HFFc6 (cell line): ENCODE measurements around the gene PDK4. TPM values are rescaled to one million over a fixed set of nuclear protein-coding genes. Genes with fewer than 3 reads are reported as not detected.

Source experiments
- DNase-seq: peaks from one replicate; pipeline ENCODE4 v3.0.0-alpha.2; 2018
- H3K27ac Mint-ChIP-seq: 2 replicates; pipeline ENCODE4 v1.8.0; 2020; ENCODE audit warnings: mild to moderate bottlenecking, mixed read lengths
- H3K27me3 Mint-ChIP-seq: 2 replicates; pipeline ENCODE4 v1.8.0; 2021; ENCODE audit warnings: mild to moderate bottlenecking, moderate library complexity, mixed read lengths; ENCODE audit not compliant: insufficient read depth
- H3K36me3 Mint-ChIP-seq: 2 replicates; pipeline ENCODE4 v1.8.0; 2021; ENCODE audit warnings: low read depth, mixed read lengths
- H3K4me1 Mint-ChIP-seq: 2 replicates; pipeline ENCODE4 v1.8.0; 2020; ENCODE audit warnings: low read depth, mixed read lengths
- H3K4me3 Mint-ChIP-seq: 2 replicates; pipeline ENCODE4 v1.8.0; 2020; ENCODE audit warnings: mild to moderate bottlenecking, moderate library complexity, mixed read lengths
- H3K9me3 Mint-ChIP-seq: 2 replicates; pipeline ENCODE4 v1.8.0; 2020; ENCODE audit warnings: mild to moderate bottlenecking, mixed read lengths
- total RNA-seq, 6 experiments: library from RNA; stranded (reverse); fragmentation: NEBNext Ultra II Directional; extraction: Animal tissue kit (Norgen Biotek cat#: 25700); gene quantifications; 2 replicates in 1 of 6; 3 replicates in 5 of 6; pipeline ENCODE4 v1.2.3, GENCODE V29; 2021
- TF ChIP-seq, protein P1 (sequence below): fragments of 200-600 bp; sonication (generic); IDR thresholded peaks from 2 replicates; pipeline ENCODE4 v1.5.0; 2021; ENCODE audit warnings: antibody characterized with exemption, mild to moderate bottlenecking

PDK4 gene
- total RNA-seq, 6 experiments from 2014 or later, result not detected

DNA sequence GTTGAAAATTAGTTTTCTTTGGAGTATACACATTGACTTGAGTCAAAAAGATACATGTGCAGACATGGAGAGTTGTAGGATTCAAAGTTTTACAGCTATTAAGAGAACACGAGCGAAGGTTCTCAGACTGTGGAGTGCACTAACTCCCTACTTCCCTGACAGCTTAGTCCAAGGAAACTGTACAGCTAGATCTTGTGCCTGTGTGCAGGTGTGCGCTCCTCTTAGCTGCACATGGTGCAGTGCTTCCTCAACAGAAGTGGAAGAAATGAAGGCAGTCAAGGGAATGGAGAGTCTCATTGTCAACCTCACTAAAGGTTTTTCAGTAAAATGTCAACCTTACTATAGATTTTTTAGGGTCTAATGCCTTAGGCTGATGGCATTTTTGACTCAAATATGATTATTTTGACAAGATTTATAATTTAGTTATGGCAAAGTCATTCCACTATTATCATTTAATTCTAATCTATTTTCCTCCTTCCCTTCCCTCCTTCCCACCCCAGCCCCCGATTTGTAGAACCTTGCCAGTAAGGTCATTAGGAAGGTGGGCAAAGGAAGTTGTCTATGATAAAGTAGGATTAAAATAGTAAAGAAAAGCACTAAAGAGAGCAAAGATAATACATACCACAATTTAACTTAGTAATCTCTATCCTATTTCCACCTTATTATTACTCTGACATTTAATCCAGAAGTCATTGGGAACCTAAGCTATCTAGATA is 13.6 kb downstream of the PDK4 start:
- Mint-ChIP-seq H3K4me3 (no peak overlapping the region), H3K36me3 (no peaks in the 10 kb centered on the region), H3K27me3 (no peaks in the 10 kb centered on the region; the same call in 1 of the 2 replicates), H3K9me3 (no peaks in the 10 kb centered on the region; the same call in 1 of the 2 replicates), H3K27ac (no peak overlapping the region), H3K4me1 (no peaks in the 10 kb centered on the region)
- DNase-seq, result no peak
- TF ChIP-seq, protein P1, sequence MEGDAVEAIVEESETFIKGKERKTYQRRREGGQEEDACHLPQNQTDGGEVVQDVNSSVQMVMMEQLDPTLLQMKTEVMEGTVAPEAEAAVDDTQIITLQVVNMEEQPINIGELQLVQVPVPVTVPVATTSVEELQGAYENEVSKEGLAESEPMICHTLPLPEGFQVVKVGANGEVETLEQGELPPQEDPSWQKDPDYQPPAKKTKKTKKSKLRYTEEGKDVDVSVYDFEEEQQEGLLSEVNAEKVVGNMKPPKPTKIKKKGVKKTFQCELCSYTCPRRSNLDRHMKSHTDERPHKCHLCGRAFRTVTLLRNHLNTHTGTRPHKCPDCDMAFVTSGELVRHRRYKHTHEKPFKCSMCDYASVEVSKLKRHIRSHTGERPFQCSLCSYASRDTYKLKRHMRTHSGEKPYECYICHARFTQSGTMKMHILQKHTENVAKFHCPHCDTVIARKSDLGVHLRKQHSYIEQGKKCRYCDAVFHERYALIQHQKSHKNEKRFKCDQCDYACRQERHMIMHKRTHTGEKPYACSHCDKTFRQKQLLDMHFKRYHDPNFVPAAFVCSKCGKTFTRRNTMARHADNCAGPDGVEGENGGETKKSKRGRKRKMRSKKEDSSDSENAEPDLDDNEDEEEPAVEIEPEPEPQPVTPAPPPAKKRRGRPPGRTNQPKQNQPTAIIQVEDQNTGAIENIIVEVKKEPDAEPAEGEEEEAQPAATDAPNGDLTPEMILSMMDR, result no peak

DNA sequence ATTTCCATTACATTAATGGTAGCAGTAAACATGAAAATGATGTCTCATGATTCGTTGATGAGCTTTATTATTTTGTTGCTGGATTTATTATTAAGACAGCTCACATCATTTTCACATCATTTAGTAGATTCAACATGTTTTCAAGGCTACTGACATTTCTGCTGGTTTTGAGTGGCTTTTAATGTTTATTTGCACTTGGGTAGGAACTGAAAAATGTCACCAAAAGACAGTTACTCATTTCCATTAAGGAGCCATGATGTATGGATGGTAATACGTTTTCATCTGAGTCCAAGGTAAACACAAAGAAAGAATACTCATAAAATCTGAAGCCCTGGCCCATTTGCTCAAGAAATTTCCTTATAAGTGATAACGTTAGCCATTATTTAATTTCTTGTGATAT is 14.8 kb downstream of the PDK4 start:
- Mint-ChIP-seq H3K4me3 (no peak overlapping the region), H3K4me1 (no peaks in the 10 kb centered on the region; the same call in 1 of the 2 replicates)
- TF ChIP-seq, protein P1, result no peak

DNA sequence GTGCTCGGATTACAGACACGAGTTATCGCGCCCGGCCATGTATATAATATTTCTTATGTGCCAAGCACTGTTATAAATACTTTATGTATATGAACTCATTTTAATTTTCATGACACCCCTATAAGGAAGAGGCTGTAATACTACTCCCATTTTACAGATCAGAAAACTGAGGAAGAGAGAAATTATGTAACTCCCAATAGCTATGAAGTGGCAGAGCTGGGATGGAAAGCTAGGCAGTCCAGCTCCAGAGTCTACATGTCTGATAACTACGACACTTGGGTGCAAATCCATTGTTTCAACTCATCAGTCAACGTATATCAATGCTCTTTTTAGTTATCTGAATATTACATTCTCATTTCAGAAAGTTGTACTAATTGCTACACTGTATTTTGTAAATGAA is 17.0 kb downstream of the PDK4 start:
- no peak overlapping the region for H3K4me3 Mint-ChIP-seq
- no peaks in the 10 kb centered on the region for H3K36me3 Mint-ChIP-seq
- TF ChIP-seq, protein P1, result no peak
- no peaks in the 10 kb centered on the region; the same call in 1 of the 2 replicates for H3K27me3 Mint-ChIP-seq
- H3K9me3 Mint-ChIP-seq, result no peaks in the 10 kb centered on the region; the same call in 1 of the 2 replicates
- DNase-seq, result no peak
- H3K4me1 Mint-ChIP-seq, result no peaks in the 10 kb centered on the region; the same call in 1 of the 2 replicates
- no peak overlapping the region for H3K27ac Mint-ChIP-seq

More for the DNA sequence above, 14.8 kb downstream of the PDK4 start:
- DNase-seq, result no peak
- H3K27me3 Mint-ChIP-seq, result no peaks in the 10 kb centered on the region; the same call in 1 of the 2 replicates
- no peaks in the 10 kb centered on the region for H3K36me3 Mint-ChIP-seq
- H3K27ac Mint-ChIP-seq, result no peak overlapping the region
- no peaks in the 10 kb centered on the region for H3K9me3 Mint-ChIP-seq

DNA sequence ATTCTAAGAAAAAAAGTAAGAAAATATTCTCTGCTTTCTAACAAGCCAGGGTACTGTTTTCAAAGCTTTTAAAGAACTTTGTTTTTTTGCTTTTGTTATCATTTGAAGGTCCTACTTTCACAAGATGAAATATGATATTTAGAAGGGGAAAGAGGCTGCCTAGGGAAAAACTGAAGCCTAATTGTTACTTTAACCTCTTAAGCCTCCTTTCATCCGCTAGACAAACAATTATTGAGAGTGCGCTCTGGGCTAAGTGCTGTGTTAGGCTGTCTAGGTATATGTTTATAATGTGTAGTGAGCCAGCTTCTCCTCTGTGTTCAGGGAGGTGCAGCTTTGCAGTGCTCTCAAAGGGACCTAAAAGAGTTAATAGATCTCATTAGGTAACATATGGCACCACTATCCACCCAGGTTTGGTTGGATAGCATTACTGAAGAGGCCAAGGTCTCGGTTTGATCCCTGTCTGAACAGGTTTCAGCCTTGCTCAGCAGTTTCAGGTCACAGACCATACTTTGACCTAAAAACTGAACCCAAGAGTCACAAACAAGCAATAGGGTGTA is 17.9 kb downstream of the PDK4 start:
- no peaks in the 10 kb centered on the region; the same call in 1 of the 2 replicates for H3K27me3 Mint-ChIP-seq
- H3K36me3 Mint-ChIP-seq, result no peaks in the 10 kb centered on the region
- TF ChIP-seq, protein P1, result no peak
- no peak overlapping the region for H3K4me3 Mint-ChIP-seq
- H3K4me1 Mint-ChIP-seq, result no peaks in the 10 kb centered on the region; the same call in 1 of the 2 replicates
- no peak for DNase-seq
- H3K27ac Mint-ChIP-seq, result no peak overlapping the region
- no peaks in the 10 kb centered on the region; the same call in 1 of the 2 replicates for H3K9me3 Mint-ChIP-seq

DNA sequence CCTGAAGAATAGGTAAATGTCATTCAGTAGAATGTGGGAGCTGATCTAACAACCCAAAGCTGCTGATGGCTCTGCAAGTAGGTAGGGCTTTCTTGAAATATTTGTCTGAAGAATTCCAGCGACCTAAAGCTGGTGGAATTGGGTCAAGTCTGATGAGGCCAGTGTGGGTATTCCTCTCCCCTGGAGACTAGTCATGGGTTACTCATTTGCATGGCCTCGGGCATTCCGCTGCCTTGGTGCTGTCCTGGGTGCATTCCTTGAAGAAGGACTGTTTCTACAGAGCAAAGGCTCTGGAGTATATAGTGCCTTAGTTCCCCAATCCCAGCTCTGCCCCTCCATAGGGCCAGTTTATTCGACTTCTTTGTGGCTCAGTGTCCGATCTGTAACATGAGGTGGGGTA is 19.2 kb downstream of the PDK4 start:
- H3K9me3 Mint-ChIP-seq, result no peaks in the 10 kb centered on the region; the same call in 1 of the 2 replicates
- no peaks in the 10 kb centered on the region; the same call in 1 of the 2 replicates for H3K27me3 Mint-ChIP-seq

More for the DNA sequence above, 19.2 kb downstream of the PDK4 start:
- Mint-ChIP-seq H3K36me3 (no peaks in the 10 kb centered on the region), H3K27ac (no peak overlapping the region), H3K4me1 (no peaks in the 10 kb centered on the region; the same call in 1 of the 2 replicates), H3K4me3 (no peak overlapping the region)
- TF ChIP-seq, protein P1, result no peak
- no peak for DNase-seq
